CD14-positive monocyte (primary cell): ENCODE results near the gene MIOX. TPM values are rescaled to one million over a fixed set of nuclear protein-coding genes. Genes with fewer than 3 reads are reported as not detected.
A peak's percentile ranks its signal among the peaks of the same experiment; 100 is the strongest.

ENCODE experiments used
- DNase-seq, 3 donors: peaks; one replicate each; pipeline ENCODE4 v3.0.0-alpha.2; 2011 to 2022
- H2AFZ ChIP-seq: 2 replicates; pipeline ENCODE4 v1.6.0; 2012; ENCODE audit warnings: mild to moderate bottlenecking, low read depth, low read length, inconsistent platforms; ENCODE audit not compliant: insufficient read depth, poor library complexity, severe bottlenecking
- H3K27ac ChIP-seq, 2 donors: 1 replicate in 1 of 2; 2 replicates in 1 of 2; pipeline ENCODE4 v1.5.1; 2012 to 2013; ENCODE audit warnings: low read length in 2 of 2, control low read depth in 1 of 2, inconsistent platforms in 1 of 2, low read depth in 1 of 2, mild to moderate bottlenecking in 1 of 2
- H3K27me3 ChIP-seq, 2 donors: one replicate each; pipeline versions ENCODE4 v1.6.0 to v1.6.1; 2011 to 2013; ENCODE audit warnings: low read length in 2 of 2; ENCODE audit not compliant: control insufficient read depth in 2 of 2, insufficient read depth in 2 of 2
- H3K36me3 ChIP-seq, 2 donors: replicated peaks in 1 of 2; 1 replicate in 1 of 2; 2 replicates in 1 of 2; pipeline versions ENCODE4 v1.5.1 to v1.6.1; 2012 to 2013; ENCODE audit warnings: low read length in 2 of 2, control low read depth in 1 of 2, inconsistent platforms in 1 of 2, mild to moderate bottlenecking in 1 of 2; ENCODE audit not compliant: insufficient read depth in 2 of 2, control insufficient read depth in 1 of 2
- H3K4me1 ChIP-seq, 2 donors: 1 replicate in 1 of 2; 2 replicates in 1 of 2; pipeline versions ENCODE4 v1.5.1 to v1.6.1; 2012 to 2013; ENCODE audit warnings: low read length in 2 of 2, control low read depth in 1 of 2, inconsistent platforms in 1 of 2, mild to moderate bottlenecking in 1 of 2, moderate library complexity in 1 of 2; ENCODE audit not compliant: insufficient read depth in 2 of 2, control insufficient read depth in 1 of 2
- H3K4me2 ChIP-seq: replicated peaks from 2 replicates; pipeline ENCODE3; 2012; ENCODE audit warnings: low read length, moderate library complexity, mild to moderate bottlenecking; ENCODE audit not compliant: poor library complexity, severe bottlenecking; ENCODE audit errors: extremely low read depth
- H3K4me3 ChIP-seq, 3 experiments: fragments of 200-600 bp in 1 of 3; sonication (generic) in 1 of 3; replicated peaks in 1 of 3; 1 replicate in 2 of 3; 2 replicates in 1 of 3; pipeline ENCODE4 v1.5.1; 2011 to 2013; ENCODE audit warnings: low read length in 3 of 3, mild to moderate bottlenecking in 3 of 3, control low read depth in 2 of 3, low read depth in 2 of 3, inconsistent platforms in 1 of 3, moderate library complexity in 1 of 3
- H3K79me2 ChIP-seq: 2 replicates; pipeline ENCODE4 v1.6.0; 2012; ENCODE audit warnings: mild to moderate bottlenecking, control low read depth, inconsistent platforms, low read length, moderate library complexity; ENCODE audit not compliant: insufficient read depth
- H3K9ac ChIP-seq: 2 replicates; pipeline ENCODE4 v1.6.0; 2017; ENCODE audit warnings: low read length, mild to moderate bottlenecking; ENCODE audit not compliant: insufficient read depth, poor library complexity, severe bottlenecking
- H3K9me3 ChIP-seq, 2 donors: replicated peaks in 1 of 2; 1 replicate in 1 of 2; 2 replicates in 1 of 2; pipeline versions ENCODE4 v1.5.1 to v1.6.1; 2012 to 2013; ENCODE audit warnings: low read length in 2 of 2, control low read depth in 1 of 2; ENCODE audit not compliant: control insufficient read depth in 1 of 2, insufficient read depth in 1 of 2
- H4K20me1 ChIP-seq: 2 replicates; pipeline ENCODE4 v1.6.0; 2012; ENCODE audit warnings: mild to moderate bottlenecking, low read length, control low read depth, moderate library complexity; ENCODE audit not compliant: insufficient read depth
- H3K27ac Mint-ChIP-seq, 7 donors: one replicate each; pipeline ENCODE4 v1.8.0; 2020; ENCODE audit warnings: mild to moderate bottlenecking in 7 of 7, mixed read lengths in 7 of 7, moderate library complexity in 6 of 7, inconsistent platforms in 2 of 7
- H3K27me3 Mint-ChIP-seq, 3 donors: one replicate each; pipeline ENCODE4 v1.8.0; 2021 to 2022; ENCODE audit warnings: low read depth in 3 of 3, mild to moderate bottlenecking in 3 of 3, mixed read lengths in 3 of 3, moderate library complexity in 3 of 3, inconsistent platforms in 1 of 3
- H3K36me3 Mint-ChIP-seq, 2 donors: one replicate each; pipeline ENCODE4 v1.8.0; 2020; ENCODE audit warnings: mixed read lengths in 2 of 2, inconsistent platforms in 1 of 2, mild to moderate bottlenecking in 1 of 2
- H3K4me1 Mint-ChIP-seq: one replicate; pipeline ENCODE4 v1.8.0; 2020; ENCODE audit warnings: mild to moderate bottlenecking, mixed read lengths
- H3K4me3 Mint-ChIP-seq, 2 donors: one replicate each; pipeline ENCODE4 v1.8.0; 2020; ENCODE audit warnings: mild to moderate bottlenecking in 2 of 2, mixed read lengths in 2 of 2, moderate library complexity in 1 of 2
- H3K9me3 Mint-ChIP-seq, 7 donors: one replicate each; pipeline ENCODE4 v1.8.0; 2020 to 2022; ENCODE audit warnings: mixed read lengths in 7 of 7, mild to moderate bottlenecking in 6 of 7, moderate library complexity in 6 of 7, inconsistent platforms in 2 of 7
- WGBS: methylation state at CpG from one replicate; pipeline ENCODE4 v1.1.5; 2013; ENCODE audit warnings: missing lambda C conversion rate; ENCODE audit not compliant: insufficient coverage; 5-methylcytosine and 5-hydroxymethylcytosine counted together
- intact Hi-C, 2 donors: fragments of 100-400 bp; cut with micrococcal nuclease; formaldehyde crosslinking; loops; one replicate each; pipeline versions ENCODE4 v1.15.0 to v1.15.1; 2023
- polyA plus RNA-seq, 3 donors: library from polyadenylated mRNA; depleted of rRNA in 1 of 3; unstranded in 2 of 3; stranded (reverse) in 1 of 3; fragments of 300-500 nt in 2 of 3; fragments of >200 nt in 1 of 3; fragmentation: Illumina TruSeq in 2 of 3; gene quantifications; 1 replicate in 2 of 3; 2 replicates in 1 of 3; pipeline ENCODE4 v1.2.3, GENCODE V29; 2012 to 2021
- TF ChIP-seq, protein P1 (sequence below): fragments of 200-600 bp; IDR thresholded peaks from one replicate; pipeline ENCODE4 v1.8.0; 2022; ENCODE audit warnings: antibody characterized with exemption, mild to moderate bottlenecking

The MIOX gene
- polyA plus RNA-seq, 3 donors = not detected

- no peak overlapping the region for H2AFZ ChIP-seq
- Mint-ChIP-seq H3K4me1 (peaks cover 2% of the 10 kb centered on the region), H3K4me3 (no peak overlapping the region), H3K9me3 (no peaks in the 10 kb centered on the region), H3K36me3 (peaks cover 5 to 14% of the 10 kb centered on the region in 2 donors), H3K27ac (no peak overlapping the region), H3K27me3 (peaks cover 6 to 10% (median 10%) of the 10 kb centered on the region in 3 donors)
- H4K20me1 ChIP-seq = no peaks in the 10 kb centered on the region
- no peak overlapping the region for H3K4me3 ChIP-seq
- H3K4me1 ChIP-seq = no peaks in the 10 kb centered on the region
- intact Hi-C loops = loop anchor here (5.0 to 10.0 kb wide), 2 partner anchors 144 to 246 kb away; partner anchors contain the start of gene HDAC10 (in 2 of the 2)
- no peaks in the 10 kb centered on the region for H3K9me3 ChIP-seq
- no peaks in the 10 kb centered on the region for H3K79me2 ChIP-seq
- no peak overlapping the region for H3K9ac ChIP-seq
- H3K4me2 ChIP-seq = no peak overlapping the region
- TF ChIP-seq, protein P1, sequence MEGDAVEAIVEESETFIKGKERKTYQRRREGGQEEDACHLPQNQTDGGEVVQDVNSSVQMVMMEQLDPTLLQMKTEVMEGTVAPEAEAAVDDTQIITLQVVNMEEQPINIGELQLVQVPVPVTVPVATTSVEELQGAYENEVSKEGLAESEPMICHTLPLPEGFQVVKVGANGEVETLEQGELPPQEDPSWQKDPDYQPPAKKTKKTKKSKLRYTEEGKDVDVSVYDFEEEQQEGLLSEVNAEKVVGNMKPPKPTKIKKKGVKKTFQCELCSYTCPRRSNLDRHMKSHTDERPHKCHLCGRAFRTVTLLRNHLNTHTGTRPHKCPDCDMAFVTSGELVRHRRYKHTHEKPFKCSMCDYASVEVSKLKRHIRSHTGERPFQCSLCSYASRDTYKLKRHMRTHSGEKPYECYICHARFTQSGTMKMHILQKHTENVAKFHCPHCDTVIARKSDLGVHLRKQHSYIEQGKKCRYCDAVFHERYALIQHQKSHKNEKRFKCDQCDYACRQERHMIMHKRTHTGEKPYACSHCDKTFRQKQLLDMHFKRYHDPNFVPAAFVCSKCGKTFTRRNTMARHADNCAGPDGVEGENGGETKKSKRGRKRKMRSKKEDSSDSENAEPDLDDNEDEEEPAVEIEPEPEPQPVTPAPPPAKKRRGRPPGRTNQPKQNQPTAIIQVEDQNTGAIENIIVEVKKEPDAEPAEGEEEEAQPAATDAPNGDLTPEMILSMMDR = peak; percentile 66
- WGBS = 24% methylated on average over 5 of the region's 13 CpGs
- H3K27me3 ChIP-seq = no peaks in the 10 kb centered on the region
- peaks cover 13 to 15% of the 10 kb centered on the region in 2 donors for H3K36me3 ChIP-seq
- no peak overlapping the region for H3K27ac ChIP-seq
- peak; percentile 34 to 58 (median 53) for DNase-seq
Observed at GRCh38 chr22:50498322-50498890, 11.7 kb downstream of the MIOX start.

DNA sequence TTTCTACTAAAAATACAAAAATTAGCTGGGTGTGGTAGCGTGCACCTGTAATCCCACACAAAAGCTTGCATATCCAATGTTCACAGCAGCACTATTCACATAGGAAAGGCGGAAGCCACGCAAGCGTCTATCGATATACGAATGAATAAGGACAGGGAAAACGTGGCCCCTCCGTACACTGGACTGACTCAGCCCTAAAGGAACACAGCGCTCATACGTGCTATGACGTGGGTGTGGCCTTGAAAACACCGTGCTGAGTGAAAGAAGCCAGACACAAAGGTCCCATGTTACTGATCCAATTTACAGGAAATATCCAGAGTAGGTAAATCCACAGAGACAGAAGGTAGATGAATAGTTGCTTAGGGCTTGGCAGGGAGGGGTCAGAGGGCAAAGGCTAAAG is 13.8 kb downstream of the MIOX start:
- H3K9ac ChIP-seq = no peak overlapping the region
- H3K4me3 ChIP-seq = no peak overlapping the region
- peaks cover 25 to 28% of the 10 kb centered on the region in 2 donors for H3K36me3 ChIP-seq
- H3K4me2 ChIP-seq = no peak overlapping the region
- Mint-ChIP-seq H3K36me3 (peaks cover 10 to 20% of the 10 kb centered on the region in 2 donors), H3K27ac (no peak overlapping the region), H3K9me3 (no peaks in the 10 kb centered on the region), H3K4me3 (no peak overlapping the region), H3K4me1 (peaks cover 2% of the 10 kb centered on the region), H3K27me3 (peaks cover 5 to 10% (median 10%) of the 10 kb centered on the region in 3 donors)
- 93% methylated on average over 11 of the region's 12 CpGs for WGBS
- TF ChIP-seq, protein P1 = no peak
- H2AFZ ChIP-seq = no peak overlapping the region
- H3K79me2 ChIP-seq = peaks cover 8% of the 10 kb centered on the region
- no peaks in the 10 kb centered on the region for H3K27me3 ChIP-seq
- H3K4me1 ChIP-seq = no peaks in the 10 kb centered on the region
- no peaks in the 10 kb centered on the region for H3K9me3 ChIP-seq
- H4K20me1 ChIP-seq = no peaks in the 10 kb centered on the region
- intact Hi-C loops = no loop called here
- no peak overlapping the region for H3K27ac ChIP-seq
- no peak for DNase-seq
